HEK293T (cell line): ENCODE data around the gene BCAR3.

Experiments used
- CTCF ChIA-PET: fragments of 350-600 bp; formaldehyde crosslinking; extraction: SDS; loops from one replicate; lab custom pipeline; 2021; ENCODE audit warnings: antibody characterized with exemption, inconsistent platforms; lab: Yijun Ruan, JAX
- POLR2A ChIA-PET: fragments of 350-600 bp; formaldehyde crosslinking; extraction: SDS; loops from one replicate; lab custom pipeline; 2020; ENCODE audit warnings: antibody characterized with exemption, inconsistent platforms; lab: Yijun Ruan, JAX
- DNase-seq: peaks from one replicate; pipeline ENCODE4 v3.0.0; 2012; ENCODE audit warnings: mixed read lengths; ENCODE audit errors: extremely low spot score
- ARNT ChIP-seq: fragments of 450-650 bp; IDR thresholded peaks from 2 replicates; pipeline ENCODE4 v1.6.1; 2017; ENCODE audit warnings: mild to moderate bottlenecking
- BHLHE40 ChIP-seq: fragments of 450-650 bp; IDR thresholded peaks from 2 replicates; pipeline ENCODE4 v1.6.1; 2016; ENCODE audit warnings: mild to moderate bottlenecking, moderate library complexity, borderline replicate concordance
- CTBP1 ChIP-seq: fragments of 450-650 bp; IDR thresholded peaks from 2 replicates; pipeline ENCODE4 v1.6.1; 2016; ENCODE audit warnings: borderline replicate concordance
- ELF4 ChIP-seq: fragments of 450-650 bp; IDR thresholded peaks from 2 replicates; pipeline ENCODE4 v1.6.1; 2017; ENCODE audit warnings: antibody characterized with exemption
- FOXA1 ChIP-seq: fragments of 450-650 bp; IDR thresholded peaks from 2 replicates; pipeline ENCODE4 v1.6.1; 2016; ENCODE audit warnings: mild to moderate bottlenecking
- FOXK2 ChIP-seq: fragments of 450-650 bp; IDR thresholded peaks from 2 replicates; pipeline ENCODE4 v1.6.1; 2016; ENCODE audit warnings: mild to moderate bottlenecking
- FOXM1 ChIP-seq: fragments of 450-650 bp; IDR thresholded peaks from 2 replicates; pipeline ENCODE4 v1.6.1; 2017; ENCODE audit warnings: mild to moderate bottlenecking, borderline replicate concordance
- HDGF ChIP-seq: fragments of 450-650 bp; IDR thresholded peaks from 2 replicates; pipeline ENCODE4 v1.6.1; 2017; ENCODE audit warnings: antibody characterized with exemption, borderline replicate concordance
- L3MBTL2 ChIP-seq: fragments of 450-650 bp; conservative IDR thresholded peaks from 2 replicates; pipeline ENCODE4 v1.6.1; 2016; ENCODE audit warnings: mild to moderate bottlenecking
- LEF1 ChIP-seq: fragments of 450-650 bp; IDR thresholded peaks from 2 replicates; pipeline ENCODE4 v1.6.1; 2017; ENCODE audit warnings: mild to moderate bottlenecking, borderline replicate concordance
- NFRKB ChIP-seq: fragments of 450-650 bp; IDR thresholded peaks from 2 replicates; pipeline ENCODE4 v1.6.1; 2016; ENCODE audit warnings: mild to moderate bottlenecking, moderate library complexity
- SP1 ChIP-seq: fragments of 450-650 bp; IDR thresholded peaks from 2 replicates; pipeline ENCODE4 v1.6.1; 2017
- SUZ12 ChIP-seq: fragments of 450-650 bp; IDR thresholded peaks from 2 replicates; pipeline ENCODE4 v1.6.1; 2016; ENCODE audit warnings: mild to moderate bottlenecking
- TARDBP ChIP-seq: fragments of 450-650 bp; IDR thresholded peaks from 2 replicates; pipeline ENCODE4 v1.6.1; 2016
- ZNF384 ChIP-seq: fragments of 450-650 bp; IDR thresholded peaks from 2 replicates; pipeline ENCODE4 v1.6.1; 2016
- TF ChIP-seq, protein P1 (sequence below): fragments of 450-650 bp; IDR thresholded peaks from 2 replicates; pipeline ENCODE4 v1.6.1; 2016

The BCAR3 gene

DNA sequence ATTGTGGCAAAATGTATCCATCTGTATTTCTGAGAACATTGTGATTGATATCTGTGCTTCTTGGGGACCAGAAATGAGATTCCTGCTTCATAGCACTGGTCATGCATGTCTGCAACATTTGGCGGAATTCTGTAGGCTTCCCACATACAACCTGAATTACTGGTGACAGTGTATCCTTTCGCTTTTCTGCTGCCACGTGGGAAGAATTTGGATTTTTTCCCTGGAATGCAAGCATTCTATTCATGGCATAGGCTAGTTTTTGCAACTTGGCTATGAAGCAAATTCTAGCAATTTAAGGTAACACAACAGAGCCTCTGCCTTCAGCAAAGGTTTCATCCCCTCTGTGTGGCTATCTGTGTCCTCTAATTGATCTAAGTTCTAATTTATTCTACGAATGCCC lies 85.9 kb downstream of the BCAR3 start:
- ChIA-PET CTCF (interaction anchor here (0.6 kb wide), 1 partner anchor 468 kb away, joined by 3 read pairs; no protein-coding TSS in a partner anchor), POLR2A (no interaction called here)
- DNase-seq, result no peak
- TF ChIP-seq SP1, result no peak
- TF ChIP-seq, protein P1, sequence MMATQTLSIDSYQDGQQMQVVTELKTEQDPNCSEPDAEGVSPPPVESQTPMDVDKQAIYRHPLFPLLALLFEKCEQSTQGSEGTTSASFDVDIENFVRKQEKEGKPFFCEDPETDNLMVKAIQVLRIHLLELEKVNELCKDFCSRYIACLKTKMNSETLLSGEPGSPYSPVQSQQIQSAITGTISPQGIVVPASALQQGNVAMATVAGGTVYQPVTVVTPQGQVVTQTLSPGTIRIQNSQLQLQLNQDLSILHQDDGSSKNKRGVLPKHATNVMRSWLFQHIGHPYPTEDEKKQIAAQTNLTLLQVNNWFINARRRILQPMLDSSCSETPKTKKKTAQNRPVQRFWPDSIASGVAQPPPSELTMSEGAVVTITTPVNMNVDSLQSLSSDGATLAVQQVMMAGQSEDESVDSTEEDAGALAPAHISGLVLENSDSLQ, result no peak
- TF ChIP-seq HDGF, result no peak
- TF ChIP-seq FOXK2, result no peak
- TF ChIP-seq LEF1, result no peak
- TF ChIP-seq CTBP1, result no peak
- no peak for TF ChIP-seq ARNT
- TF ChIP-seq NFRKB, result no peak
- TF ChIP-seq FOXA1, result no peak
- TF ChIP-seq TARDBP, result no peak
- no peak for TF ChIP-seq L3MBTL2
- no peak for TF ChIP-seq ELF4
- no peak for TF ChIP-seq FOXM1
- no peak for TF ChIP-seq SUZ12
- TF ChIP-seq BHLHE40, result no peak
- TF ChIP-seq ZNF384, result no peak

DNA sequence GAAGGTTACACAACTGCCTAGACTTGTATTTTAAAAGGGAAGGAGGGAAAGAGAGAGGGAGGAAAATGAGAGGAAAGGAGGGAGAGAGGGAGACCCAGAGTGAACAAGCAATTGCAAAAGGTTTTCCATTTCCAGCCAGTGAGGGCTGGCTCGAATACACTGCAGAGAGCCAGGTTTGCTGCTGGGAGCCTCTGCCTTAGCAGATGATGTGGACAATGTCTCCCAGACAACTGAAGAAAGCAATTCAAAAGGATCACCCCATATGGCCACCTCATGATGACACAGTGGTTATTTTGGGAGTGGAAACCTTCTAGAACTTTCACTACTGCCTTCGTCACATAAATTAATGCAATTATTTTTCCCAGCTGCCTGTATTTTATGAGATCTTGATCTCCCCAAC lies 86.4 kb downstream of the BCAR3 start:
- POLR2A ChIA-PET, result no interaction called here
- no peak for DNase-seq
- TF ChIP-seq, protein P1, result no peak
- TF ChIP-seq LEF1 (no peak), HDGF (no peak), SP1 (no peak), CTBP1 (no peak), TARDBP (no peak), ZNF384 (no peak), NFRKB (no peak), FOXM1 (no peak), FOXA1 (no peak), SUZ12 (no peak), ELF4 (no peak), L3MBTL2 (no peak), FOXK2 (no peak), BHLHE40 (no peak), ARNT (no peak)
- CTCF ChIA-PET, result interaction anchor here (0.6 kb wide), 1 partner anchor 468 kb away, joined by 3 read pairs; no protein-coding TSS in a partner anchor

DNA sequence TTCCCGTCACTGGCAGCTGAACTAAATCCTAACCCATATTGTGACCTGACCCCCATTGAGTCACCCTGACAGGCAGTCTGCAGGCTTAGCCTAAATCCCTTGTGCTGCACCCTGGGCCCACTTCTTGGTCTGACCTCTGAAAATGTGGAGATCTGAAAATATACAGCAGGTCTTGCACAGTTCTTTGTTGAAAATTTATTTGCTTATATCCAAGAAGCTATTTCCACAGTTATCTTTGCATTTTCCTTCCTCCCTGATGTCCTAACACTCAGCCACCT lies 87.1 kb downstream of the BCAR3 start:
- POLR2A ChIA-PET, result interaction anchor here (1.3 kb wide), 1 partner anchor 285 kb away, joined by 3 read pairs; the partner anchor contains the start of gene DNTTIP2
- no peak for DNase-seq

DNA sequence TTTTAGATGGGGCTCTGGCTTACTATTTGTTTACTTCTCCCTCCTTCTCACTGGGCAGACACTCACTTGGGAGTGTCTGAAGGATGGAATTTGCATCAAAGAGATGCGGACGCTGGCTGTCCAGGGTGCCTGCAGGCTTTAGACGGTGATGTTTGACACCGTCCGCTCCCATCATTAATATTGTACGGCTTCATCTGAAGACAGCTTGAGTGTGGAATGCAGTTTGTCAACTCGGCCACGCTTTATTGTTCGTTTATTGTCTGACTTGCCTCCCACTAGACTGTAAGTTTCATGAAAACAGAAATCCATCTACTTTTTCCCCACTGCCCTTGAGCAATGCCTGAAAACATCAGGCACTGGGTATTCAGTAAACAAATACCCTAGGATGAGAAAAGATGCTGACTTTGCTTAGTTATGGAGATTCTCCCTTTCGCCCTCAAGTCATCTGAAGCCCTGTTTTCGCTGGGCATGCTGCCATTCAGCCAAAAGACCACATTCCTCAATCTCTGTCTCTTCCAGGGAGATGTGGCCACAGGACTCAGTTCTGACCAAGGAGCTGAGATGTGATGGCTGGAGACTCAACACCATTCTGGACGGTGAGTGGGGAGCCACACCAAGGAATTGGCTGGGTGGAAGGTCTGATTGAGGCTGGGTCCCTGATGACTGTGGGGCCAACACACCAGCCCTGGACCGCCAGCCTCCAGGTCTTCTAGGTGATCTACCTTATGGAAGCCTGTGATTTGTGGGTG lies 87.6 kb downstream of the BCAR3 start:
- POLR2A ChIA-PET, result interaction anchor here (1.3 kb wide), 1 partner anchor 285 kb away, joined by 3 read pairs; the partner anchor contains the start of gene DNTTIP2
- no peak for DNase-seq
- TF ChIP-seq TARDBP (no peak), NFRKB (no peak), SUZ12 (no peak), FOXA1 (no peak), BHLHE40 (no peak), ELF4 (no peak), LEF1 (no peak), FOXM1 (no peak)
- CTCF ChIA-PET, result no interaction called here

More for the DNA sequence above, 87.1 kb downstream of the BCAR3 start:
- CTCF ChIA-PET, result no interaction called here
- TF ChIP-seq HDGF (no peak), BHLHE40 (no peak), FOXK2 (no peak), ELF4 (no peak), ZNF384 (no peak), FOXA1 (no peak), SP1 (no peak), L3MBTL2 (no peak), LEF1 (no peak), SUZ12 (no peak), ARNT (no peak)

DNA sequence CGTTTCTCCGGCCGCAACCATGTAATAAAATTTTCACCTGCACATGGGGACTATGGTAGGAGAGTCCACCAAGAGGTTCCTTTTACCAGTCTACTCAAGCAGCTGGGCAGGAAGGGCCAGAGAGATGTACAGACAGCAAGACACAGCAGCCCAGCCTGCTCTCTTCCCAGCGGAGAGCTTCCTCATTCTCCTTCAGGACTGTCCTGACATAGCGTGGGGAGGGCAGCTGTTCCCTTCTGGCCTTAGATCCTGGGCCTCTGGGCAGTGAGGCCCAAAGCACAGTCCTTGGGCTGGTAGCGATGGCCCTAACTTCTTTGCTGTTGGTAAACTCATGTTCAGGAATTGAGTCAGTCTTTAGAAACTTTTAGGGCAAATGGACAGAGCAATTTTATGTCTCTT lies 89.1 kb downstream of the BCAR3 start:
- TF ChIP-seq L3MBTL2 (no peak), TARDBP (no peak), ARNT (no peak), SUZ12 (no peak), CTBP1 (no peak), FOXK2 (no peak), HDGF (no peak), FOXM1 (no peak), BHLHE40 (no peak), FOXA1 (no peak), NFRKB (no peak), LEF1 (no peak), SP1 (no peak), ZNF384 (no peak)
- TF ChIP-seq, protein P1, result no peak
- DNase-seq, result no peak
- CTCF ChIA-PET, result interaction anchor here (0.6 to 1.3 kb wide), 2 partner anchors 252 kb away, joined by 3 read pairs; no protein-coding TSS in a partner anchor
- POLR2A ChIA-PET, result interaction anchor here (0.9 to 1.5 kb wide), 4 partner anchors 8 to 254 kb away, joined by 3 to 4 read pairs (median 3); no protein-coding TSS in a partner anchor
